B cell (primary cell): ENCODE measurements around the gene TPTE2. TPM values are rescaled to one million over a fixed set of nuclear protein-coding genes. Genes with fewer than 3 reads are reported as not detected.

Experiments
- ATAC-seq: fragments of 200-7000 bp; cut with Tn5 transposase; one replicate; pipeline ENCODE4 v1.10.0; 2021; ENCODE audit warnings: low read depth, mild to moderate bottlenecking, moderate number of reproducible peaks, moderate library complexity
- CTCF ChIA-PET: fragments of 350-600 bp; sonication (Branson Sonifier 250); formaldehyde crosslinking; loops from one replicate; lab custom pipeline; 2021; ENCODE audit warnings: antibody characterized with exemption, inconsistent platforms; lab: Charles Lee
- POLR2A ChIA-PET: fragments of 350-600 bp; sonication (Branson Sonifier 250); formaldehyde crosslinking; loops from one replicate; lab custom pipeline; 2021; ENCODE audit warnings: antibody characterized with exemption; lab: Charles Lee
- DNase-seq: peaks from one replicate; pipeline ENCODE4 v3.0.0; 2013
- H2AFZ ChIP-seq: 2 replicates; pipeline ENCODE4 v1.6.1; 2012; ENCODE audit warnings: mild to moderate bottlenecking, low read depth, low read length; ENCODE audit not compliant: insufficient read depth, poor library complexity, severe bottlenecking
- H3K27ac ChIP-seq, 2 donors: 1 replicate in 1 of 2; 2 replicates in 1 of 2; pipeline ENCODE4 v1.5.1; 2012 to 2013; ENCODE audit warnings: low read length in 2 of 2, mild to moderate bottlenecking in 2 of 2, moderate library complexity in 1 of 2
- H3K27me3 ChIP-seq, 4 experiments: fragments of 200-600 bp in 1 of 4; sonication (generic) in 1 of 4; replicated peaks in 1 of 4; 1 replicate in 2 of 4; 2 replicates in 2 of 4; pipeline versions ENCODE4 v1.6.1 to v1.7.0; 2013 to 2016; ENCODE audit warnings: low read length in 3 of 4, mild to moderate bottlenecking in 2 of 4, mixed read lengths in 1 of 4, moderate library complexity in 1 of 4; ENCODE audit not compliant: insufficient read depth in 4 of 4, control insufficient read depth in 3 of 4; ENCODE audit errors: control extremely low read depth in 1 of 4
- H3K36me3 ChIP-seq, 2 experiments: replicated peaks in 1 of 2; 1 replicate in 1 of 2; 2 replicates in 1 of 2; pipeline versions ENCODE4 v1.6.1 to v1.7.1; 2013; ENCODE audit warnings: low read length in 1 of 2; ENCODE audit not compliant: insufficient read depth in 2 of 2, control insufficient read depth in 1 of 2; ENCODE audit errors: control extremely low read depth in 1 of 2, extremely low read depth in 1 of 2
- H3K4me1 ChIP-seq, 2 donors: fragments of 200-600 bp in 1 of 2; sonication (generic) in 1 of 2; 1 replicate in 1 of 2; 2 replicates in 1 of 2; pipeline versions ENCODE4 v1.5.1 to v1.6.1; 2013 to 2017; ENCODE audit warnings: low read length in 2 of 2; ENCODE audit not compliant: control insufficient read depth in 2 of 2, insufficient read depth in 2 of 2
- H3K4me2 ChIP-seq: replicated peaks from 2 replicates; pipeline ENCODE3; 2012; ENCODE audit warnings: mild to moderate bottlenecking, low read depth, low read length; ENCODE audit not compliant: poor library complexity, severe bottlenecking
- H3K4me3 ChIP-seq, 5 experiments: fragments of 200-600 bp in 1 of 5; sonication (generic) in 1 of 5; 1 replicate in 3 of 5; 2 replicates in 2 of 5; pipeline versions ENCODE4 v1.5.1 to v1.7.0; 2011 to 2016; ENCODE audit warnings: low read length in 4 of 5, mild to moderate bottlenecking in 4 of 5, low read depth in 2 of 5, control low read depth in 1 of 5, moderate library complexity in 1 of 5; ENCODE audit not compliant: insufficient read depth in 1 of 5; ENCODE audit errors: control extremely low read depth in 1 of 5, extremely low read depth in 1 of 5
- H3K79me2 ChIP-seq: fragments of 200-600 bp; sonication (generic); one replicate; pipeline ENCODE4 v1.6.0; 2016; ENCODE audit warnings: low read length; ENCODE audit not compliant: control insufficient read depth, insufficient read depth
- H3K9ac ChIP-seq: fragments of 200-600 bp; sonication (generic); 2 replicates; pipeline ENCODE4 v1.6.1; 2017; ENCODE audit warnings: mild to moderate bottlenecking, low read length, moderate library complexity
- H3K9me3 ChIP-seq, 3 donors: one replicate each; pipeline versions ENCODE4 v1.6.1 to v1.7.1; 2013; ENCODE audit warnings: low read length in 2 of 3; ENCODE audit not compliant: control insufficient read depth in 2 of 3, insufficient read depth in 1 of 3; ENCODE audit errors: control extremely low read depth in 1 of 3
- H4K20me1 ChIP-seq: 2 replicates; pipeline ENCODE4 v1.6.0; 2012; ENCODE audit warnings: mild to moderate bottlenecking, low read length; ENCODE audit not compliant: insufficient read depth, control insufficient read depth, poor library complexity, severe bottlenecking
- H3K27ac Mint-ChIP-seq: one replicate; pipeline ENCODE4 v1.8.0; 2021; ENCODE audit warnings: mixed read lengths
- H3K27me3 Mint-ChIP-seq: one replicate; pipeline ENCODE4 v1.8.0; 2021; ENCODE audit warnings: mixed read lengths
- H3K4me1 Mint-ChIP-seq: one replicate; pipeline ENCODE4 v1.8.0; 2021; ENCODE audit warnings: mixed read lengths
- H3K4me3 Mint-ChIP-seq: one replicate; pipeline ENCODE4 v1.8.0; 2021; ENCODE audit warnings: mixed read lengths
- H3K9me3 Mint-ChIP-seq: one replicate; pipeline ENCODE4 v1.8.0; 2022; ENCODE audit warnings: mixed read lengths; ENCODE audit not compliant: insufficient read depth
- CTCF ChIP-seq: fragments of 200-600 bp; IDR thresholded peaks from one replicate; pipeline ENCODE4 v1.8.0; 2022; ENCODE audit warnings: antibody characterized with exemption, mild to moderate bottlenecking
- EZH2 ChIP-seq: IDR thresholded peaks from 2 replicates; pipeline ENCODE4 v1.6.1; 2012; ENCODE audit warnings: borderline replicate concordance, low read depth, mild to moderate bottlenecking, moderate library complexity, low read length; ENCODE audit not compliant: insufficient read depth, poor library complexity, severe bottlenecking
- WGBS: methylation state at CpG from one replicate; pipeline ENCODE4 v1.1.5; 2013; ENCODE audit warnings: missing lambda C conversion rate; ENCODE audit not compliant: insufficient coverage; 5-methylcytosine and 5-hydroxymethylcytosine counted together
- intact Hi-C: fragments of 100-400 bp; cut with micrococcal nuclease; formaldehyde crosslinking; loops from one replicate; pipeline ENCODE4 v1.10.0; 2022
- polyA plus RNA-seq: library from polyadenylated mRNA; depleted of rRNA; stranded (reverse); fragments of >200 nt; gene quantifications from 2 replicates; pipeline ENCODE4 v1.2.3, GENCODE V29; 2012
- total RNA-seq, 2 donors: library from RNA; stranded (reverse); fragments of 120-200 nt in 1 of 2; gene quantifications; 1 replicate in 1 of 2; 2 replicates in 1 of 2; pipeline versions ENCODE4 v1.2.3 to v1.2.4, GENCODE V29; 2013 to 2022

The TPTE2 gene
- total and polyA plus RNA-seq, 2 donors (not counting 1 experiment from before 2014, with no cell fraction given), result not detected

GRCh38 chr13:19606737-19607136, 45.4 kb upstream of the TPTE2 start:
- Histone ChIP-seq H3K9me3 (peaks cover 2 to 19% (median 5%) of the 10 kb centered on the region in 3 donors), H3K27me3 (peaks cover 0 to 28% (median 7%) of the 10 kb centered on the region in 4 experiments), H3K79me2 (no peaks in the 10 kb centered on the region), H3K4me1 (peaks cover 6% of the 10 kb centered on the region in 2 donors), H3K9ac (no peak overlapping the region), H3K4me2 (no peak overlapping the region), H3K36me3 (no peaks in the 10 kb centered on the region), H2AFZ (no peak overlapping the region), H4K20me1 (no peaks in the 10 kb centered on the region), H3K4me3 (no peak overlapping the region), H3K27ac (no peak overlapping the region)
- no peak overlapping the region for H3K4me3 Mint-ChIP-seq
- H3K27ac Mint-ChIP-seq, result no peak overlapping the region
- ATAC-seq (no peak), DNase-seq (no peak)
- ChIA-PET POLR2A (no interaction called here), CTCF (no interaction called here)
- H3K27me3 Mint-ChIP-seq, result peaks cover 17% of the 10 kb centered on the region
- no peak for TF ChIP-seq CTCF
- no peak for TF ChIP-seq EZH2
- H3K4me1 Mint-ChIP-seq, result peaks cover 6% of the 10 kb centered on the region
- H3K9me3 Mint-ChIP-seq, result peaks cover 2% of the 10 kb centered on the region
- intact Hi-C loops, result no loop called here
- WGBS, result 100% methylated on average over 2 of the region's 2 CpGs

- ChIA-PET CTCF (no interaction called here), POLR2A (no interaction called here)
- no peak for ATAC-seq
- H3K36me3 ChIP-seq, result no peaks in the 10 kb centered on the region
- H3K27ac ChIP-seq, result no peak overlapping the region
- intact Hi-C loops, result no loop called here
- H3K79me2 ChIP-seq, result no peaks in the 10 kb centered on the region
- no peak overlapping the region for H3K4me2 ChIP-seq
- Mint-ChIP-seq H3K4me3 (no peak overlapping the region), H3K27ac (no peak overlapping the region), H3K9me3 (peaks cover 2% of the 10 kb centered on the region), H3K27me3 (peaks cover 17% of the 10 kb centered on the region), H3K4me1 (peaks cover 6% of the 10 kb centered on the region)
- TF ChIP-seq CTCF (no peak), EZH2 (no peak)
- H3K4me3 ChIP-seq, result no peak overlapping the region
- DNase-seq, result no peak
- no peaks in the 10 kb centered on the region for H4K20me1 ChIP-seq
- H2AFZ ChIP-seq, result no peak overlapping the region
- H3K9me3 ChIP-seq, result peaks cover 2 to 17% (median 5%) of the 10 kb centered on the region in 3 donors
- H3K27me3 ChIP-seq, result peaks cover 0 to 34% (median 8%) of the 10 kb centered on the region in 4 experiments
- H3K9ac ChIP-seq, result no peak overlapping the region
- peaks cover 6 to 10% of the 10 kb centered on the region in 2 donors for H3K4me1 ChIP-seq
These were observed 44.8 kb upstream of the TPTE2 start for GRCh38 chr13:19606152-19606551.
